Vagina (tissue), 2 donors: ENCODE results near the gene MMP24. TPM values are rescaled to one million over a fixed set of nuclear protein-coding genes. Genes with fewer than 3 reads are reported as not detected.
"Not testable (repeated sequence)": the region's sequence is repeated elsewhere in the genome, so short reads cannot be mapped to it uniquely, and the experiment has no call there.

Experiments
- DNase-seq, 2 donors: peaks; one replicate each; pipeline ENCODE4 v3.0.0-alpha.2; 2017; ENCODE audit errors: extremely low spot score in 2 of 2
- H3K27ac ChIP-seq: fragments of 200-600 bp; sonication (generic); one replicate; pipeline ENCODE4 v1.5.1; 2019
- H3K27me3 ChIP-seq: fragments of 200-600 bp; sonication (generic); one replicate; pipeline ENCODE4 v1.5.1; 2019
- H3K36me3 ChIP-seq, 2 donors: fragments of 200-600 bp; sonication (generic); one replicate each; pipeline ENCODE4 v1.5.1; 2017 to 2019
- H3K4me1 ChIP-seq: fragments of 200-600 bp; sonication (generic); one replicate; pipeline ENCODE4 v1.5.1; 2019
- H3K4me3 ChIP-seq, 2 donors: fragments of 200-600 bp; sonication (generic); 1 replicate in 1 of 2; 2 replicates in 1 of 2; pipeline ENCODE4 v1.5.1; 2016 to 2019
- H3K9me3 ChIP-seq: fragments of 200-600 bp; sonication (generic); one replicate; pipeline ENCODE4 v1.5.1; 2019
- POLR2A ChIP-seq, 2 donors: fragments of 450-650 bp; IDR thresholded peaks; one replicate each; pipeline ENCODE4 v1.6.1; 2017; ENCODE audit warnings: antibody characterized with exemption in 2 of 2, mild to moderate bottlenecking in 2 of 2, moderate library complexity in 2 of 2
- POLR2AphosphoS5 ChIP-seq, 2 donors: sonication (generic); formaldehyde crosslinking; IDR thresholded peaks; one replicate each; pipeline ENCODE4 v1.9.0; 2017; ENCODE audit warnings: antibody characterized with exemption in 2 of 2, mild to moderate bottlenecking in 2 of 2, low read depth in 1 of 2; ENCODE audit not compliant: insufficient read depth in 1 of 2
- intact Hi-C: fragments of 100-400 bp; cut with DNase I; formaldehyde crosslinking; loops from one replicate; pipeline ENCODE4 v1.15.1; 2023
- total RNA-seq: library from RNA; depleted of rRNA; stranded (reverse); fragments of >200 nt; gene quantifications from one replicate; pipeline ENCODE4 v1.2.3, GENCODE V29; 2016
- TF ChIP-seq, protein P1 (sequence below), 3 experiments: fragments of 450-650 bp in 2 of 3; fragments of 200-600 bp in 1 of 3; sonication (generic) in 1 of 3; IDR thresholded peaks; one replicate each; pipeline ENCODE4 v1.5.1; 2017 to 2019; ENCODE audit warnings: antibody characterized with exemption in 3 of 3, mild to moderate bottlenecking in 2 of 3, moderate library complexity in 2 of 3

The MMP24 gene
- total RNA-seq, 1 donor from 2014 or later: 0.98 TPM

DNA sequence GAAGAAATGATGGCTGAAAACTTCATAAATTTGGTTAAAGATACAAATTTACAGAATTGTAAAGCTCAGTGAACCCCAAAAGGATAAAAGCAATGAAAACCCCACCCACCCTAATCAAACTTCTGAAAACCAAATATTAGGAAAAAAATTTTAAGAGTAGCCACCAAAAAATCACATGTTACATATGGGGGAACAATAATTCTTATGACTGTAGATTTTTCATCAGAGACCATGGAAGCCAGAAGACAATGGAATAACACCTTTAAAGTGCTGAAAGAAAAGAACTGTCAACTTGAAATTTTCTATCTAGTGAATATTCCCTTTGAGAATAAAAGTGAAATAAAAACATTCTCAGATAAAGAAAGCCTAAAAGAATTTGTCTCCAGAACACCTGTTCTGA is 30.2 kb upstream of the MMP24 start:
- intact Hi-C loops: no loop called here
- TF ChIP-seq POLR2AphosphoS5 (IDR thresholded peaks at IDR 0.05; ENCODE audit: insufficient read depth in 1 of 2, low read depth in 1 of 2): no peak
- TF ChIP-seq, protein P1, sequence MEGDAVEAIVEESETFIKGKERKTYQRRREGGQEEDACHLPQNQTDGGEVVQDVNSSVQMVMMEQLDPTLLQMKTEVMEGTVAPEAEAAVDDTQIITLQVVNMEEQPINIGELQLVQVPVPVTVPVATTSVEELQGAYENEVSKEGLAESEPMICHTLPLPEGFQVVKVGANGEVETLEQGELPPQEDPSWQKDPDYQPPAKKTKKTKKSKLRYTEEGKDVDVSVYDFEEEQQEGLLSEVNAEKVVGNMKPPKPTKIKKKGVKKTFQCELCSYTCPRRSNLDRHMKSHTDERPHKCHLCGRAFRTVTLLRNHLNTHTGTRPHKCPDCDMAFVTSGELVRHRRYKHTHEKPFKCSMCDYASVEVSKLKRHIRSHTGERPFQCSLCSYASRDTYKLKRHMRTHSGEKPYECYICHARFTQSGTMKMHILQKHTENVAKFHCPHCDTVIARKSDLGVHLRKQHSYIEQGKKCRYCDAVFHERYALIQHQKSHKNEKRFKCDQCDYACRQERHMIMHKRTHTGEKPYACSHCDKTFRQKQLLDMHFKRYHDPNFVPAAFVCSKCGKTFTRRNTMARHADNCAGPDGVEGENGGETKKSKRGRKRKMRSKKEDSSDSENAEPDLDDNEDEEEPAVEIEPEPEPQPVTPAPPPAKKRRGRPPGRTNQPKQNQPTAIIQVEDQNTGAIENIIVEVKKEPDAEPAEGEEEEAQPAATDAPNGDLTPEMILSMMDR (IDR thresholded peaks at IDR 0.05): no peak
- TF ChIP-seq POLR2A (IDR thresholded peaks at IDR 0.05): no peak
- DNase-seq: no peak
- H3K4me1 ChIP-seq: no peaks in the 10 kb centered on the region
- H3K36me3 ChIP-seq: peaks cover 0 to 5% of the 10 kb centered on the region in 2 donors
- H3K9me3 ChIP-seq: peaks cover 6% of the 10 kb centered on the region
- H3K4me3 ChIP-seq: no peak overlapping the region
- no peak overlapping the region for H3K27ac ChIP-seq
- H3K27me3 ChIP-seq: no peaks in the 10 kb centered on the region

DNA sequence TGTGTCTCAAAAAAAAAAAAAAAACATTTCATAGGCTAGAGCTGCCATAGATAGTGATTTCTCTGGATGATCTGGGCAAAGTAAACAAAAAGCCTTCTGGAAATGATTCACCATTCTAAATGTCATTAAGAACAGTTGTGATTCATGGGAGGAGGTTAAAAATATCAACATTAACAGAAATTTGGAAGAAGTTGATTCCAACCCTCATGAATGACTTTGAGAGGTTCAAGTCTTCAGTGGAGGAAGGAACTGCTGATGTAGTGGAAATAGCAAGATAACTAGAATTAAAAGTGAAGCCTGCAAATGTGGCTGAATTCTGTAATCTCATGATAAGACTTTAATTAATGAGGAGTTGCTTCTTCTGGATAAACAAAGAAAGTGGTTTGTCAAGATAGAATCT is 26.8 kb upstream of the MMP24 start:
- H3K4me1 ChIP-seq: no peaks in the 10 kb centered on the region
- intact Hi-C loops: no loop called here

GRCh38 chr20:35200267-35200666 is 26.2 kb upstream of the MMP24 start:
- intact Hi-C loops: no loop called here
- Histone ChIP-seq H3K4me3 (no peak overlapping the region), H3K27me3 (no peaks in the 10 kb centered on the region), H3K36me3 (peaks cover 0 to 5% of the 10 kb centered on the region in 2 donors), H3K27ac (no peak overlapping the region), H3K4me1 (no peaks in the 10 kb centered on the region), H3K9me3 (peaks cover 6% of the 10 kb centered on the region)
- TF ChIP-seq POLR2AphosphoS5 (IDR thresholded peaks at IDR 0.05; ENCODE audit: insufficient read depth in 1 of 2, low read depth in 1 of 2): no peak
- TF ChIP-seq, protein P1 (IDR thresholded peaks at IDR 0.05): no peak
- TF ChIP-seq POLR2A (IDR thresholded peaks at IDR 0.05): no peak
- DNase-seq: no peak

More for the DNA sequence above, 26.8 kb upstream of the MMP24 start:
- no peak for DNase-seq
- no peaks in the 10 kb centered on the region for H3K27me3 ChIP-seq
- peaks cover 0 to 5% of the 10 kb centered on the region in 2 donors for H3K36me3 ChIP-seq
- peaks cover 6% of the 10 kb centered on the region for H3K9me3 ChIP-seq
- H3K27ac ChIP-seq: no peak overlapping the region
- no peak for TF ChIP-seq POLR2AphosphoS5 (IDR thresholded peaks at IDR 0.05; ENCODE audit: insufficient read depth in 1 of 2, low read depth in 1 of 2)
- no peak for TF ChIP-seq POLR2A (IDR thresholded peaks at IDR 0.05)
- TF ChIP-seq, protein P1 (IDR thresholded peaks at IDR 0.05): no peak
- no peak overlapping the region for H3K4me3 ChIP-seq

GRCh38 chr20:35201467-35201866 is 25.0 kb upstream of the MMP24 start:
- intact Hi-C loops, H3K27ac ChIP-seq, H3K27me3 ChIP-seq, H3K36me3 ChIP-seq, DNase-seq, H3K4me1 ChIP-seq, H3K4me3 ChIP-seq, H3K9me3 ChIP-seq: not testable (repeated sequence)

DNA sequence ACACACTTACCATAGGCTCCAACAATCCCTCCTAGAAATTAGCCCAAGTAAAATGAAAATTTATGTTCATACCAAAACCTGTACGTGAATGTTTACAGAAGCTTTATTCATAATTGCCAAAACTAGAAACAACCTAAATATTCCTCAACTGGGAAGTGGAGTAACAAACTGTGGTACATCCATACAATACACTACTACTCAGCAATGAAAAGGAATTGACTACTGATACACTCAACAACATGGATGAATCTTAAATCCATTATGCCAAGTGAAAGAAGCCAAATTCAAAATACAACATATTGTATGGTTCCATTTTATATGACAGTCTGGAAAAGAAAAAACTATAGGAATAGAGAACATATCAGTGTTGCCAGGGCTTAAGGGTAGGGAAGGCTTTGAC is 19.7 kb upstream of the MMP24 start:
- no peak for TF ChIP-seq POLR2A (IDR thresholded peaks at IDR 0.05)
- TF ChIP-seq POLR2AphosphoS5 (IDR thresholded peaks at IDR 0.05; ENCODE audit: insufficient read depth in 1 of 2, low read depth in 1 of 2): no peak
- TF ChIP-seq, protein P1 (IDR thresholded peaks at IDR 0.05): no peak
- Histone ChIP-seq H3K36me3 (no peaks in the 10 kb centered on the region), H3K4me3 (no peak overlapping the region), H3K9me3 (no peaks in the 10 kb centered on the region), H3K27me3 (no peaks in the 10 kb centered on the region), H3K27ac (no peak overlapping the region), H3K4me1 (peaks cover 7% of the 10 kb centered on the region)
- no peak for DNase-seq
- intact Hi-C loops: loop anchor here (5.0 kb wide), 1 partner anchor 60 kb away; the partner anchor contains the start of gene EDEM2
